ENCODE measurements around the gene GDI2.

Gene GDI2

DNA sequence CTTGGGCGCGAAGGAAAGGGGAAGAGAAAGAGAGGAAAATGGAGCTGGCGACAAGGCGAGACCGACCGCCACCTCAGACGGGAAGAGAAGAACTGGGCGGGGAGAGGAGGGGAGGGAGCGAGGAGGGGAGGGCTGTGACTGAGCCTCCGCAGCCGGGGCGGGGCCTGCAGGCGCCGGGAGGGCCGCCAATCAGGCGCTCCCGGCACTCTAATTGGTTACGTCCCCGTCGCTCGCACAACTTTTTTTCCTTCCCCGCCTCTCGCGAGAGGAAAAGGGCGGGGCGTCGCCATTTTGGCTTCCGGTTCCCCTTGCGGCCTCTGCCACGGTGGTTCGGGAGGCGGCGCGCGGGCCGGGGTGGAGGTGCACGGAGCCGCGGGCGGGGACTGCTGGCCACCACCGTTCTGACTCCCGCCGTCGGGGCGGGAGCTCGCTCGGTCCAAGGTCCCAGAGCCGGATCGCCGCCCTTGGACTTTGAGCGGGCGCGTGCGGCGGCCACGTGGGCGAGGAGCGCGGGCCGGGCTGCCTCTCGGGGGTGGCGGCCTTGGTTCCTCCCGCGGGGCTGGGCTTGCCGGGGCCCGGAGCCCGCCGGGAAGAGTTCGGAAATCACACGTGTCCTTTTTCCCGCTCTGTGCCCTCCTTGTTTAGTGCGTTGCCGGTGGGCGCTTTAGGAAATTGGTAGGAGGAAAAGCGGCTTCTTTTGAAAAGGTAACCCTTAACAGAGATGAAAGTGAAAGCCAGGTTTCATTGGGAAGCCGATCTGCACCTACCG lies at the start of gene GDI2:
TSS of gene GDI2 (minus strand) at position 94 of the 769 bp plus-strand sequence. CDS start 176 bp downstream, outside the sequence.
- TF ChIP-seq CTCF (IDR thresholded peaks at IDR 0.05; ENCODE audit: insufficient read depth, low read depth, low read length, missing control alignments): no peak
- peak within 1 kb of the TSS; percentile 83 for H3K4me3 ChIP-seq (ENCODE audit: low read length)
- DNase-seq (ENCODE audit: low read depth): peak; percentile 97

DNA sequence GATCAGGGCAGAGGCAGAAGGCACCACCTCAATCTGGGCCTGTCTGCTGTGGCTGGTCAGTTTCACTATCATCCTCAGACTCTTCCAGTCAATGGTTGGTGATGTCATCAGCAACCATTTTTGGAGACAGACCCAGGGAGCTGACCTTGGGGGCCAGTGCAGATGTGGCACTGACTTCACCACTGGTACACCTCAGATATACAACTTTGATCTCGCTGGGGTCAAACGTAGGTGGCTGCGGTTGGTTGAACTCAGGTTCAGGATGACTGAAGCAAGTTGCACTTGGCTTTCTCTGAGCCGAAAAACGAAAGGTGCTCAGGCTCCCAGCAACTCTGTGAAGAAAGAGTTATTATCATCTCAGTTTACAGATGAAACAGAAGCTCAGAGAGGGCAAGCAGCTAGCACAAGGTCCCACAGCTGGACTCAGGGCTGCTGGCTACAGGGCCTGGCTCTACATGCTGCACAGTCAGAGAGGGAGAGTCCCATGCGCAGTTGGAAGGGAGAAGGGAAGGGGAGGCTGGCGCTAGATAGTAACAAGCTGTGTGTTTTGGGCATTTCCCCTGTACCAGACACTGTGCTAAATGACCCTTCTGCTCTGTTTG lies 49.2 kb upstream of the GDI2 start:
- no peak for DNase-seq (ENCODE audit: low read depth)
- no peak overlapping the region for H3K4me3 ChIP-seq (ENCODE audit: low read length)
- no peak for TF ChIP-seq CTCF (IDR thresholded peaks at IDR 0.05; ENCODE audit: insufficient read depth, low read depth, low read length, missing control alignments)

GRCh38 chr10:5860066-5860465 lies 46.8 kb upstream of the GDI2 start:
- no peak for TF ChIP-seq CTCF (IDR thresholded peaks at IDR 0.05; ENCODE audit: insufficient read depth, low read depth, low read length, missing control alignments)
- DNase-seq (ENCODE audit: low read depth): no peak

GRCh38 chr10:5858811-5859210 lies 45.6 kb upstream of the GDI2 start:
- no peak for TF ChIP-seq CTCF (IDR thresholded peaks at IDR 0.05; ENCODE audit: insufficient read depth, low read depth, low read length, missing control alignments)
- no peak overlapping the region for H3K4me3 ChIP-seq (ENCODE audit: low read length)
- DNase-seq (ENCODE audit: low read depth): no peak

More at GRCh38 chr10:5860066-5860465, 46.8 kb upstream of the GDI2 start:
- no peak overlapping the region for H3K4me3 ChIP-seq (ENCODE audit: low read length)

GRCh38 chr10:5856701-5857004 lies 43.4 kb upstream of the GDI2 start:
- H3K4me3 ChIP-seq (ENCODE audit: low read length): no peak overlapping the region
- no peak for DNase-seq (ENCODE audit: low read depth)
- TF ChIP-seq CTCF (IDR thresholded peaks at IDR 0.05; ENCODE audit: insufficient read depth, low read depth, low read length, missing control alignments): no peak

- no peak overlapping the region for H3K4me3 ChIP-seq (ENCODE audit: low read length)
- no peak for DNase-seq (ENCODE audit: low read depth)
- no peak for TF ChIP-seq CTCF (IDR thresholded peaks at IDR 0.05; ENCODE audit: insufficient read depth, low read depth, low read length, missing control alignments)
These were observed 42.9 kb upstream of the GDI2 start for GRCh38 chr10:5855979-5856700.

All from epithelial cell of esophagus (primary cell).